GM19025 (cell line): ENCODE data around the gene ANXA11.

Experiments used
- ATAC-seq: cut with Tn5 transposase; IDR thresholded peaks from one replicate; pipeline ENCODE4 v1.9.1; 2021; ENCODE audit warnings: mild to moderate bottlenecking, low read depth, moderate library complexity; ENCODE audit not compliant: unreplicated experiment

ANXA11 gene

GRCh38 chr10:80122110-80122710, 83.1 kb downstream of the ANXA11 start:
- ATAC-seq: no peak

- ATAC-seq: no peak
These were observed 86.7 kb downstream of the ANXA11 start for GRCh38 chr10:80118669-80119068.

DNA sequence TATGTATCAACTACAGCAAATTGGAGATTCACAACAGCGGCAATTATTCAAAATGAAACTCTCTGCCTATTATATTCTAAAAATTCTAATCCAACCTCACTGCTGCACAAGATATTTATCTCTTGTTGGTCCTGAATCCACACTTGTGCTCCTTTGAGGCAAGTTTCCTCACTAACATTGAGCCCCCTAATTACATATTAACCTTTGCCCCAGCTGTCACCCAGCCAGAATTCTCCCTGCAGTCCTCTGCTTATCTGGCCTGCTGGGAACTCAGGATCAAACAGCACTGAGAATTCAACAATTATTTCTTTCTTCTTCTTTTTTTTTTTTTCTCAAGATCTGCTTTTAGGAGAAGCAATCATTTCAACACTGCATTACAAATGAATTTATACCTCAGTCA, 94.4 kb downstream of the ANXA11 start:
- ATAC-seq: no peak

DNA sequence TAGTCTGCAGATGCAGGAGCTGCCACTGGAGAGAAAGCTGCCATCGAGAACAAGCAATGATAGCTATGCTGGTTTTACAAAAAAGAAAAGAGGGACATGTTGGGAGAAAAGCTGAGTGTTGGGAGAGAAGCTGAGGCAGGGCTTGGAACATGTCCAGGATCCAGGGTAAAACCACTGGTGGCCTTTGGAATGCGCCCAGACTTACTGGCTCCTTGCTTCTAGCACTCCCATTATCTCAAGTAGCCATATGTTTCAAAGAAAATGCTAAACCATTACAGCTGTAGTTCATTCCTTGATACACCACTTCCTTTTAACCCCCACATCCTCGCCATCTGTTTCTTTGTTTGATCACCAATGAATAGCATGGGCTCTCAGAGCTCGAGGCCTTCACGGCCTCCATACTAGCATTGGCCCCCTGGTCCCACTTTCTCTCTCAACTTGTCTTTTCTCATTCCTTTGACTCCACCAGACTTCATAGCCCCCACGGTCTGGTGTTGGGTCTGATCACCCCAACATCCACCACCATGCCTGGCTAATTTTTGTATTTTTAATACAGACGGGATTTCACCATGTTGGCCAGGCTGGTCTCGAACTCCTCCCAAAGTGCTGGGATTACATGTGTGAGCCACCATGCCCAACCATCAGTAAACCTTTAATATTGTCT, 96.6 kb downstream of the ANXA11 start:
- no peak for ATAC-seq

- ATAC-seq: no peak
These were observed 101.0 kb downstream of the ANXA11 start for GRCh38 chr10:80104066-80104926.
